ENCODE measurements around the gene LIPH.

Gene LIPH

GRCh38 chr3:185537369-185537970 is 14.9 kb downstream of the LIPH start:
- no CpG with 5 or more reads among the region's 9 CpGs for WGBS (ENCODE audit: extremely low coverage, insufficient coverage, insufficient read length)

DNA sequence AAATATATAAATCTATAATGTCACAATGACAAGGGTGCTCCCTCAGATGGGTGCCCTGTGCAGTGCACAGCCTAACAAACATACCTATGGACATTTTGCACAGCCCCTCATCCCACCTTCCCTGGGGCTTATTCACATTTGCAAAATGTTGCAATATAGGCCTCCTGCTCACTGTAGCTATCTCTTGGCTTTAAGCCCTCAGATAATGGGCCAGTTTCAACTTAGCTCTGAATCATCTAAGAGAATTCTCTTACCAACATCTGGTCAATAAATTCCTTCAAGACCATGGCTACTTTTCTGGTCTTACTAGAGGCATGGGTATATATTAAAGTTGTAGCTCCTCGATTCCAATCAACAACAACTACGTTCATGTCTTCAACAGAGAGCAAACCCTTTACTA is 17.9 kb downstream of the LIPH start:
- Histone ChIP-seq H3K27me3 (ENCODE audit: insufficient read depth, low read length) (no peaks in the 10 kb centered on the region), H3K9ac (ENCODE audit: low read length) (no peak overlapping the region), H3K4ac (ENCODE audit: low read depth, low read length) (no peak overlapping the region), H3K23ac (ENCODE audit: low read length) (no peak overlapping the region), H3K4me1 (ENCODE audit: control insufficient read depth in 1 of 2, insufficient read depth in 2 of 2, low read length in 2 of 2) (peaks cover 0 to 2% of the 10 kb centered on the region in 2 experiments), H2AFZ (ENCODE audit: insufficient read depth, low read length, poor library complexity) (no peak overlapping the region), H2AK5ac (ENCODE audit: low read length) (no peak overlapping the region), H3K79me1 (ENCODE audit: low read length) (no peaks in the 10 kb centered on the region), H2BK120ac (ENCODE audit: insufficient read depth, low read length, poor library complexity) (no peak overlapping the region), H4K91ac (ENCODE audit: low read depth, low read length) (no peak overlapping the region), H3K4me3 (ENCODE audit: low read depth, low read length) (no peak overlapping the region), H3K9me3 (ENCODE audit: insufficient read depth, low read depth, low read length) (no peaks in the 10 kb centered on the region), H3K4me2 (ENCODE audit: low read length) (no peak overlapping the region), H3K14ac (ENCODE audit: low read length) (no peak overlapping the region), H3K27ac (ENCODE audit: low read depth, low read length) (no peak overlapping the region), H2BK12ac (ENCODE audit: low read length) (no peak overlapping the region), H2BK5ac (ENCODE audit: low read depth, low read length, poor library complexity) (no peak overlapping the region), H3K18ac (ENCODE audit: low read length) (no peak overlapping the region), H3K79me2 (ENCODE audit: control insufficient read depth, insufficient read depth, low read length, poor library complexity) (no peaks in the 10 kb centered on the region), H4K12ac (ENCODE audit: low read depth, low read length) (no peak overlapping the region), H4K8ac (ENCODE audit: low read depth, low read length) (no peak overlapping the region), H3K36me3 (ENCODE audit: control insufficient read depth in 1 of 2, insufficient read depth in 2 of 2, low read length in 2 of 2) (no peaks in the 10 kb centered on the region)
- no peak for DNase-seq
- WGBS (ENCODE audit: extremely low coverage, insufficient coverage, insufficient read length), result no CpG with 5 or more reads among the region's 2 CpGs

More at GRCh38 chr3:185537369-185537970, 14.9 kb downstream of the LIPH start:
- no peak overlapping the region for H3K4me3 ChIP-seq (ENCODE audit: low read depth, low read length)
- no peak overlapping the region for H4K8ac ChIP-seq (ENCODE audit: low read depth, low read length)
- H2BK120ac ChIP-seq (ENCODE audit: insufficient read depth, low read length, poor library complexity), result no peak overlapping the region
- no peak overlapping the region for H3K18ac ChIP-seq (ENCODE audit: low read length)
- no peak overlapping the region for H2BK12ac ChIP-seq (ENCODE audit: low read length)
- no peak overlapping the region for H3K9ac ChIP-seq (ENCODE audit: low read length)
- H3K27me3 ChIP-seq (ENCODE audit: insufficient read depth, low read length), result no peaks in the 10 kb centered on the region
- H3K79me2 ChIP-seq (ENCODE audit: control insufficient read depth, insufficient read depth, low read length, poor library complexity), result peaks cover 2% of the 10 kb centered on the region
- no peak overlapping the region for H2AK5ac ChIP-seq (ENCODE audit: low read length)
- no peak overlapping the region for H3K4me2 ChIP-seq (ENCODE audit: low read length)
- no peak overlapping the region for H3K27ac ChIP-seq (ENCODE audit: low read depth, low read length)
- no peak overlapping the region for H3K4ac ChIP-seq (ENCODE audit: low read depth, low read length)
- no peaks in the 10 kb centered on the region for H3K79me1 ChIP-seq (ENCODE audit: low read length)
- H3K4me1 ChIP-seq (ENCODE audit: control insufficient read depth in 1 of 2, insufficient read depth in 2 of 2, low read length in 2 of 2), result peaks cover 0 to 2% of the 10 kb centered on the region in 2 experiments
- H2AFZ ChIP-seq (ENCODE audit: insufficient read depth, low read length, poor library complexity), result no peak overlapping the region
- DNase-seq, result peak in 1 of 2 donors; percentile 26
- H3K36me3 ChIP-seq (ENCODE audit: control insufficient read depth in 1 of 2, insufficient read depth in 2 of 2, low read length in 2 of 2), result no peaks in the 10 kb centered on the region
- no peaks in the 10 kb centered on the region for H3K9me3 ChIP-seq (ENCODE audit: insufficient read depth, low read depth, low read length)
- no peak overlapping the region for H3K14ac ChIP-seq (ENCODE audit: low read length)
- no peak overlapping the region for H4K91ac ChIP-seq (ENCODE audit: low read depth, low read length)
- H4K12ac ChIP-seq (ENCODE audit: low read depth, low read length), result no peak overlapping the region
- H3K23ac ChIP-seq (ENCODE audit: low read length), result peak overlapping the region; percentile 7
- no peak overlapping the region for H2BK5ac ChIP-seq (ENCODE audit: low read depth, low read length, poor library complexity)

DNA sequence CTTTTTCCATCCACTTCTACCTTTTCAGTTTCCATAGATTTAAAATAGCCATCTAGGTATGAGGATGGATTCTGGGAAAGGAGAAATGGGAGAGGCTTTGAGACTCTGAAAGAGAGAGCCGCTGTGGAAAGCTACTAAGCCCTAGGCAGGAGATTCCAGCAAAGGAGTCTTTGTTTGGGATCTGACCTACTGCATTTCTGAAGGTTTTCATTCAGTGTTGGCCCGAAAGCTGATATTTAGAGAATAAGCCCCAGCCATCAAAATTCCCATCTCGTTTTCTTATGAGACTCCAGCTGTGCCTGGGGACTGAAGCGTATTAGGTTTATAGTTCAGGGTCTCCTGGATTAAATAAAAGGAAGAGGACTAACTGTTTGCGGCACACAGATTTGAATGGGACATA is 19.5 kb downstream of the LIPH start:
- Histone ChIP-seq H3K23ac (ENCODE audit: low read length) (no peak overlapping the region), H3K9ac (ENCODE audit: low read length) (no peak overlapping the region), H2AFZ (ENCODE audit: insufficient read depth, low read length, poor library complexity) (no peak overlapping the region), H3K27ac (ENCODE audit: low read depth, low read length) (no peak overlapping the region), H3K4me3 (ENCODE audit: low read depth, low read length) (no peak overlapping the region), H2BK12ac (ENCODE audit: low read length) (no peak overlapping the region), H4K91ac (ENCODE audit: low read depth, low read length) (no peak overlapping the region), H3K4me2 (ENCODE audit: low read length) (no peak overlapping the region), H2AK5ac (ENCODE audit: low read length) (no peak overlapping the region), H3K79me2 (ENCODE audit: control insufficient read depth, insufficient read depth, low read length, poor library complexity) (no peaks in the 10 kb centered on the region), H3K18ac (ENCODE audit: low read length) (no peak overlapping the region), H3K36me3 (ENCODE audit: control insufficient read depth in 1 of 2, insufficient read depth in 2 of 2, low read length in 2 of 2) (no peaks in the 10 kb centered on the region), H3K14ac (ENCODE audit: low read length) (no peak overlapping the region), H4K8ac (ENCODE audit: low read depth, low read length) (no peak overlapping the region), H3K4me1 (ENCODE audit: control insufficient read depth in 1 of 2, insufficient read depth in 2 of 2, low read length in 2 of 2) (peaks cover 0 to 2% of the 10 kb centered on the region in 2 experiments), H2BK5ac (ENCODE audit: low read depth, low read length, poor library complexity) (no peak overlapping the region), H3K27me3 (ENCODE audit: insufficient read depth, low read length) (no peaks in the 10 kb centered on the region), H4K12ac (ENCODE audit: low read depth, low read length) (no peak overlapping the region), H3K79me1 (ENCODE audit: low read length) (no peaks in the 10 kb centered on the region), H3K4ac (ENCODE audit: low read depth, low read length) (no peak overlapping the region), H3K9me3 (ENCODE audit: insufficient read depth, low read depth, low read length) (no peaks in the 10 kb centered on the region), H2BK120ac (ENCODE audit: insufficient read depth, low read length, poor library complexity) (no peak overlapping the region)
- no peak for DNase-seq
- no CpG with 5 or more reads among the region's 5 CpGs for WGBS (ENCODE audit: extremely low coverage, insufficient coverage, insufficient read length)

GRCh38 chr3:185530856-185531255 is 21.5 kb downstream of the LIPH start:
- H3K4me1 ChIP-seq (ENCODE audit: control insufficient read depth in 1 of 2, insufficient read depth in 2 of 2, low read length in 2 of 2), result peaks cover 0 to 3% of the 10 kb centered on the region in 2 experiments
- H3K27ac ChIP-seq (ENCODE audit: low read depth, low read length), result no peak overlapping the region
- no CpG with 5 or more reads among the region's 5 CpGs for WGBS (ENCODE audit: extremely low coverage, insufficient coverage, insufficient read length)

More at GRCh38 chr3:185530856-185531255, 21.5 kb downstream of the LIPH start:
- no peak overlapping the region for H4K91ac ChIP-seq (ENCODE audit: low read depth, low read length)
- H3K9ac ChIP-seq (ENCODE audit: low read length), result no peak overlapping the region
- H3K79me2 ChIP-seq (ENCODE audit: control insufficient read depth, insufficient read depth, low read length, poor library complexity), result no peaks in the 10 kb centered on the region
- no peak overlapping the region for H3K4me2 ChIP-seq (ENCODE audit: low read length)
- no peak overlapping the region for H4K12ac ChIP-seq (ENCODE audit: low read depth, low read length)
- no peak overlapping the region for H3K18ac ChIP-seq (ENCODE audit: low read length)
- no peak overlapping the region for H2AFZ ChIP-seq (ENCODE audit: insufficient read depth, low read length, poor library complexity)
- no peaks in the 10 kb centered on the region for H3K9me3 ChIP-seq (ENCODE audit: insufficient read depth, low read depth, low read length)
- no peak overlapping the region for H2BK5ac ChIP-seq (ENCODE audit: low read depth, low read length, poor library complexity)
- H2BK120ac ChIP-seq (ENCODE audit: insufficient read depth, low read length, poor library complexity), result no peak overlapping the region
- no peaks in the 10 kb centered on the region for H3K27me3 ChIP-seq (ENCODE audit: insufficient read depth, low read length)
- no peaks in the 10 kb centered on the region for H3K36me3 ChIP-seq (ENCODE audit: control insufficient read depth in 1 of 2, insufficient read depth in 2 of 2, low read length in 2 of 2)
- no peak overlapping the region for H2AK5ac ChIP-seq (ENCODE audit: low read length)
- H2BK12ac ChIP-seq (ENCODE audit: low read length), result no peak overlapping the region
- no peaks in the 10 kb centered on the region for H3K79me1 ChIP-seq (ENCODE audit: low read length)
- H3K4ac ChIP-seq (ENCODE audit: low read depth, low read length), result no peak overlapping the region
- H4K8ac ChIP-seq (ENCODE audit: low read depth, low read length), result no peak overlapping the region
- no peak overlapping the region for H3K4me3 ChIP-seq (ENCODE audit: low read depth, low read length)
- no peak for DNase-seq
- H3K23ac ChIP-seq (ENCODE audit: low read length), result no peak overlapping the region
- no peak overlapping the region for H3K14ac ChIP-seq (ENCODE audit: low read length)

Data from trophoblast cell (in vitro differentiated cells and primary cell).